HG03457 (cell line): ENCODE measurements around the gene MEGF6.
"Not testable (repeated sequence)": the region's sequence is repeated elsewhere in the genome, so short reads cannot be mapped to it uniquely, and the experiment has no call there.

ENCODE experiments used
- ATAC-seq: cut with Tn5 transposase; IDR thresholded peaks from one replicate; pipeline ENCODE4 v1.9.1; 2021; ENCODE audit warnings: moderate number of reproducible peaks; ENCODE audit not compliant: unreplicated experiment

The MEGF6 gene

GRCh38 chr1:3630161-3630611, 18.9 kb upstream of the MEGF6 start:
- no peak for ATAC-seq

DNA sequence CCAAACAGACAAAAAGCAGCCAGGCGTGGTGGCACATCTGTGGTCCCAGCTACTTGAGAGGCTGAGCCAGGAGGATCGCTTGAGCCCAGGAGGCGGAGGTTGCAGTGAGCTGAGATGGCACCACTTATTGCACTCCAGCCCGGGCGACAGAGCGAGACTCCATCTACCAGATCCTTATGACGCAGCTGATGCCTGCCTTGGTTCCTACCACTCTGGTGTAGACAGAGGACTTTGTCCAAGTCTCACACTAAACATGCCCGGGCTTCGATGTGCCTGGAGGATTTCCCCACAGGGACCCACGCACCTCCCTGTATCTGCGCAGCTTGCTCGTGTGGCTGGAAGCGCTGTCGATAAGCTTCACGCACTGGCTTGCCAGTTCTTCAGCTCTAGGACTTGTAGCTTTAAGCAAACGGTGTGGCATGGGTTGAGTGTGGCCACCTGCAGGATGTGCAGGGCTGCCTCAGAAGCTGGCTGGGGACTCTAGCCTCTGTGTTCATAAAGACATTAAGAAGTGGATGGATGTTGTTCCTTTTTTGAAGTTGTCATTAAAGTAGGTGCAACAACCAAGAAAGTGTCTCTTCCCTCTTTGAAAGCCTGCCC, 18.4 kb upstream of the MEGF6 start:
- no peak for ATAC-seq

DNA sequence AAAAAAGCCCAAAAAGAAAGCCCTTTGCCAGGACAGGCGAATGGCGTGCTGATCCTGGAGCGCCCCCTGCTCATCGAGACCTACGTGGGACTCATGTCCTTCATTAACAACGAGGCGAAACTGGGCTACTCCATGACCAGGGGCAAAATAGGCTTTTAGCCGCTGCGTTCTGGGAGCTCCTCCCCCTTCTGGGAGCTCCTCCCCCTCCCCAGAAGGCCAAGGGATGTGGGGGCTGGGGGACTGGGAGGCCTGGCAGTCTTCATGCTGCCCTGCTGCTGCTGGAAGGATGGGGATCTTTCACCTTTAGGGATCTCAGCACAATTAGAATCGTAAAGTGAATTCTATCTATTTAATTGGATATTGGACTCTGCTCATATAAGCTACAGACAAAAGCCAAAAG, 17.1 kb upstream of the MEGF6 start:
- no peak for ATAC-seq

DNA sequence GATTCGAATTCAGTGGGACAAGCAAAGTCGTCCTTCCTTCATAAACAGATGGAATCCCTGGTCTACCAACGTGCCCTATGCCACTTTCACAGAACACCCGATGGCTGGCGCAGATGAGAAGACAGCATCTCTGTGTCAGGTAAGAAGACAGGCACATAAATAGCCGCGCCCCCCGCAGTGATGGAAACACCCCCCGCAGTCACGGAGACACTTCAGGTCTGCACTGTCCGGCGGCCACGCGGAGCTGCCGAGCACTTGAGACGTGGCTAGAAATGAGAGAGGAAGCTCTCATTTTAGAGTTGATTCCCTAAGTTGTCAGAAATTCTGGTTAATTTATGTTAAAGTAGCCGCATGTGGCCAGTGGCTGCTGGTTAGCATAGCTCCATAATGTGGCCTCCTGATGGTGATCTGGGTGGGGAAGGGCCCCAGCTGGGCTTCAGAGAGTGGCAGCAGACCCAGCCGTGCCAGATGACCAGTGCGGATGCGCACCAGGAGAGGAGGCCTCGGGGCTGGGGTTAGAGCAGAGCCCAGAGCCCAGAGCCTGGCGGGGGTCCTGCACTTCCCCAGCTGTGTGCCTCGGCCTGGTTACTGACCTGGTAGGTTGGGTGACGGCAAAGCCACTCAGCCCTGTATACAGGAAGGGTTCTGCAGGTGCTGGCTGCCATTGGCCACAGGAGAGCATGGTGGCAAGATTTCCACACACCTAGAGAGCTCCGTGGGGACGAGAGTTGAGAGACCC, 16.4 kb upstream of the MEGF6 start:
- ATAC-seq = no peak

- no peak for ATAC-seq
These were observed 14.7 kb upstream of the MEGF6 start for GRCh38 chr1:3626025-3626424.

- ATAC-seq = no peak
These were observed 14.0 kb upstream of the MEGF6 start for GRCh38 chr1:3625151-3625907.

- ATAC-seq = peak; percentile 92
These were observed 13.2 kb upstream of the MEGF6 start, which contains the start of gene TPRG1L for GRCh38 chr1:3624200-3625136. Gene TPRG1L, plus strand, starts transcription at chr1:3625015. Its CDS starts 58 bp downstream, at chr1:3625073.

- no peak for ATAC-seq
These were observed 12.3 kb upstream of the MEGF6 start for GRCh38 chr1:3623441-3624199.

- not testable (repeated sequence) for ATAC-seq
These were observed 10.8 kb upstream of the MEGF6 start for GRCh38 chr1:3622102-3622501.

DNA sequence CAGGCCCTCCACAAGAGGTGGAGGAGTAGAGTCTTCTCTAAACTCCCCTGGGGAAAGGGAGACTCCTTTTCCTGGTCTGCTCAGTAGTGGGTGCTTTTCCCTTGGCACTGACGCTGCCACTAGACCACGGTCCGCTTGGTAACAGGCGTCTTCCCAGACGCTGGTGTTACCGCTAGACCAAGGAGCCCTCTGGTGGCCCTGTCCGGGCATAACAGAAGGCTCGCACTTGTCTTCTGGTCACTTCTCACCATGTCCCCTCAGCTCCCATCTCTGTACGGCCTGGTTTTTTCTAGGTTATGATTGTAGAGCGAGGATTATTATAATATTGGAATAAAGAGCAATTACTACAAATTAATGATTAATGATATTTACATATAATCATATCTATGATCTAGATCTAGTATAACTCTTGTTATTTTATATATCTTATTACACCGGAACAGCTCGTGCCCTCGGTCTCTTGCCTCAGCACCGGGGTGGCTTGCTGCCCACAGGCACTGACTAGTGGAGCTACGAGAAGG, 9.9 kb upstream of the MEGF6 start:
- not testable (repeated sequence) for ATAC-seq

DNA sequence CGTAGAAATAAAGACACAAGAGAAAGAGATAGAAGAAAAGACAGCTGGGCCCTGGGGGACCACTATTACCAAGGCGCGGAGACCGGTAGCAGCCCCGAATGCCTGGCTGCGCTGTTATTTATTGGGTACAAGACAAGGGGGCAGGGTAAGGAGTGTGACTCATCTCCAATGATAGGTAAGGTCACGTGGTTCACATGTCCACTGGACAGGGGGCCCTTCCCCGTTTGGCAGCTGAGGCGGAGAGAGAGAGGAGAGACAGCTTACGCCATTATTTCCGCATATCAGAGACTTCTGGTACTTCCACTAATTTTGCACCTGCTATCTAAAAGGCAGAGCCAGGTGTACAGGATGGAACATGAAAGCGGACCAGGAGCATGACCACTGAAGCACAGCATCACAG, 9.4 kb upstream of the MEGF6 start:
- ATAC-seq = no peak

DNA sequence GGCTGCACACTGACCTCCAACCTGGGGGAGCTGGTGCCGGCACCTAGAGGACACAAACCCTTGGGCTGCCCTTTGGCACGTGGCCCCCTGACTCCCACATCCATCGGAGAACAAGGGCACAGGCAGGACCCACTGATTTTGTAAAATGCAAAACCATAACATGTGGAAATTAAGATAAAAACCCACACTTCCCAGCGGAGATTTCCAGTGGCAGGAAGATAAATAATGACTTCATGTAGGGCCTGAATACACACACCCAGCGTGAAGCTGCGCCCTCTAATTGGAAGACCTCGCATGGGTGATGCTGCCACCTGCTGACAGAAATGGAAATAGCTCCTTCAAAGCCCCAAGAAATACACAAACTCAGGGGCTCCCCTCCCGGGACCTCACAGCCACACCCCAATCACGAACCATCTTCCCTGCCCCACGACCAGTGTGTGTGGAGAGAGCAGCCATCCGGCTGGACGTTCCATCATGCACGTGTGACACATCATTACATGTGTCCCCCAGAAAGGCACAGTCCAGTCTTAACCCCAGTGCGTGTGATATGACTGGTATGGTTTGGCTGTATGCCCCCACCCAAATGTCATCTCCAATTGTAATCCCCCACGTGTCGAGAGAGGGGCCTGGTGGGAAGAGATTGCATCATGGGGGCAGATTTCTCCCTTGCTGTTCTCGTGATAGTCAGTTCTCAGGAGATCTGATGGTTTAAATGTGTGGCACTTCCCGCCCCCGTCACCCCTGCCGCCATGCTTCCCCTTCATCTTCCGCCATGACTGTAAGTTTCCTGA, 7.8 kb upstream of the MEGF6 start:
- no peak for ATAC-seq

DNA sequence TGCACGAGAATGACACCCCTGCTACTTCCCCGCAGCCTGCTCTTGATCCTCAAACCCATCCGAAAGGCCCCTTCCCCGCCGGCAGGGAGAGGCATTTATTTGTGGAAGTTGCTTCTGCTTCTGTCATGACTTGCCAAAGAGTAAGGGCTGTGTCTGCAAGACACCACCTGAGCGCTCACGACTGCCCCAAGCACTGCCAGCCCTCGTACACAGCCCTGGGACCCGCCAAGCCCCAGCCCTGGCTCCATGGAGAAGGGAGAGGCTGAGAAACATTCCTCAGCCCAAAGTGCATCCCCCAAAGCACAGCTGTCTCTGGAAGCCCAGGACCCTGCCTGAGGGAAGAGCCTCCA, 7.2 kb upstream of the MEGF6 start:
- ATAC-seq = no peak

DNA sequence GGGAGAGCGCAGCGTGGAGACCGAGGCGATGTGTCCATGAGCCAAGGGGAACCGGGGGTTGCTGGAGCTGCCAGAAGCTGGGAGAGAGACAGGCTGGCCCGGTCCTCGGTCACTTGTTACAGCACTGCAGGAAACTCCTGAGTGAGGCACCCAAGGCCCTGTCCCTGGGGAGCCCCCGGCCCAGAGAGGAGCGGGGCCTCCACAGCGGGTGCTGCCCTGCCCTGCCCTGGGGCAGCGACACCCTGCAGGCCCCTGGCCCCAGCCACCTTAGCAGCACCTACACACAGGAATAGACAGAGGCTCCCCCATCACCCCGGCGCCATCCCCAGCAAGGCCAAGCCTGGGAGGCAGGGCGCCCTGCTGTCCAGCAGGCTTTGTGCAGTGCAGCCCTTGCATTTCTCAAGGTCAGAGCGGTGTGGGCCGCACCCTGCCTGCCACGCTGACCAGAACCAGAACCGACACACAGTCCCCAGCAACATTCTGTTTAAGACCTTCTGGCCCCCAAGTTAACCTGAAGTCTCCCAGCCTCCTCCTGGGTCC, 6.6 kb upstream of the MEGF6 start:
- no peak for ATAC-seq

GRCh38 chr1:3616861-3617260, 5.6 kb upstream of the MEGF6 start:
- no peak for ATAC-seq

DNA sequence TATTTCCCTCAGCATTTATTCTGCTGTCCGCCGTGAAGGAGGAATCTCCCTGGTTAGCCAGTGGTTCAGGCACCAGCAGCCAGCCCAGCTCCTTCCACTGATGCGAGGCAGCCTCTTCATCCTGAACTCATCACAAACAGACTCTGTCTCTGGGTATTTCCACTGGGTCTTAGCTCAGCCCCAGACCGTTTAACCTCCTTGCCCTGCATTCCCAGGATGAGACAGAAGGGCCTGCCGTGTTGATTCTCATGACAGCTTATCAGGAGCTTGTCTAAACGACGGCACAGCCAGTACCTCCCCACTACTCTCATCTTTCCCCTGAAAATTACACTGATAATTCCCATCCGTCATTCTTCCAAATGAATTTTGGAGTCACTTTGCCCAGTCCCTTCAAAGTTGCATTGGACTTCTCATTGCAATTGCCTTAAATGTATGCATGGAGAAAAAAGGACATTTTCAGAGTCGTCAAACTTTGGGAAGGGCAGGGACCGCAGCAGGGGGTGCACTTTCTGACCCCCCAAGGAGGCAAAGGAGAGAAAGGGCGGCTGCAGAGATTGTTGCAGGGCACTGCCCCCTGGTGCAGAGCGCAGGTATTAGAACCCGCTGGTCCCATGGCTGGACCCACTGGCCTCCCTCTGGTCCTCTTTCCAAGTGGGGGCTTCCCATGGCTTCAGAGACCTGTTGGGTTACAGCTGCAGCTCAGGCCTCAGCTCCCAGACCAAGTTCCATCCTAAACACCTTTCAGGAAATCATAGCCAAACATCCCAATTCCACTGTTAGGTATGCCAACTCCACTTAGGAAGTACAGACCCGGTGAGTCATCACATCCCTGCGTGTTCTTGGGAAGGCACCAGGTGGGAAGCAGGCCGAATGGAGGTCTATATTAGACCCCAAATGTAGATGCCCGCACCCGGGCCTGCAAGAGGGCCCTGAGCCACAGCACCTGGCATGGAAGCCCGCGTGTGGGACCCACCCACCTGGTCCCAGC, 3.7 kb upstream of the MEGF6 start:
- no peak for ATAC-seq

- no peak for ATAC-seq
These were observed 815 bp upstream of the MEGF6 start for GRCh38 chr1:3612123-3612522.
